Rectal smooth muscle tissue (tissue), 1 donor: Measurements from ENCODE around the gene HAAO.
A peak's percentile ranks its signal among the peaks of the same experiment; 100 is the strongest.

Experiments used
- H3K27ac ChIP-seq: one replicate; pipeline ENCODE4 v1.7.0; 2013; ENCODE audit warnings: low read depth, low read length, inconsistent platforms
- H3K27me3 ChIP-seq: one replicate; pipeline ENCODE4 v1.7.0; 2013; ENCODE audit warnings: low read length; ENCODE audit not compliant: control insufficient read depth, insufficient read depth
- H3K36me3 ChIP-seq: one replicate; pipeline ENCODE4 v1.7.0; 2013; ENCODE audit warnings: low read length; ENCODE audit not compliant: control insufficient read depth, insufficient read depth
- H3K4me1 ChIP-seq: one replicate; pipeline ENCODE4 v1.7.0; 2013; ENCODE audit warnings: low read length; ENCODE audit not compliant: control insufficient read depth, insufficient read depth
- H3K4me3 ChIP-seq: one replicate; pipeline ENCODE4 v1.7.0; 2013; ENCODE audit warnings: low read length
- H3K9ac ChIP-seq: one replicate; pipeline ENCODE4 v1.7.0; 2013; ENCODE audit warnings: low read length

The HAAO gene

DNA sequence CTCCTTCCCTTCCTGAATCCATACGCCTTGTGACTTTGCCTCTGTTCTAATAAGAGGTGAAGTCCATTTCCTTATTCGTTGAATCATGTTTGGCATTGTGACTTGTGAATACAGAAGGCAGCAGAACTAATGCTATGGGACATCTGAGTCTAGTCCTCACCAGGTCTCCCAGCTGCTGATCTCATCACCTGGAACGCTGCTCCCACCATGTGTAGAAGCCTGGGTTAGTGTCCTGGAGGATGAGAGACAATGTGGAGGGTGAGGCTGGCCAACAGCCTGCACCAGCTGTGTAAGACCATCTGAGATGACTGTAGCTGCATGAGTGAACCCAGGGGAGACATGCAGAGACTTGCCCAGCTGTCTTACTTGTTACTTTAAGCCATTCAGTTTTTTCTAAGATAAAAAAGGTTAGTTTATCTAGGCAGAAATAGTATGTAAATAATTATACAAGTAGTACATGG lies 3.5 kb upstream of the HAAO start:
- Histone ChIP-seq H3K9ac (no peak overlapping the region), H3K4me3 (no peak overlapping the region), H3K36me3 (no peaks in the 10 kb centered on the region), H3K27ac (no peak overlapping the region), H3K4me1 (no peaks in the 10 kb centered on the region), H3K27me3 (no peaks in the 10 kb centered on the region)

- Histone ChIP-seq H3K36me3 (no peaks in the 10 kb centered on the region), H3K9ac (no peak overlapping the region), H3K4me1 (no peaks in the 10 kb centered on the region), H3K4me3 (no peak overlapping the region), H3K27me3 (no peaks in the 10 kb centered on the region), H3K27ac (no peak overlapping the region)
These were observed 2.9 kb upstream of the HAAO start for GRCh38 chr2:42795275-42795674.

- Histone ChIP-seq H3K4me1 (peaks cover 2% of the 10 kb centered on the region), H3K4me3 (no peak overlapping the region), H3K27ac (no peak overlapping the region), H3K36me3 (no peaks in the 10 kb centered on the region), H3K9ac (no peak overlapping the region), H3K27me3 (no peaks in the 10 kb centered on the region)
These were observed 2.1 kb upstream of the HAAO start for GRCh38 chr2:42794271-42795046.

GRCh38 chr2:42793334-42794270 lies 1.2 kb upstream of the HAAO start:
- Histone ChIP-seq H3K27ac (no peak overlapping the region), H3K9ac (peak overlapping the region; percentile 35), H3K4me3 (peak overlapping the region; percentile 83), H3K27me3 (no peaks in the 10 kb centered on the region), H3K4me1 (peaks cover 2% of the 10 kb centered on the region), H3K36me3 (no peaks in the 10 kb centered on the region)

GRCh38 chr2:42792087-42792582 lies 248 bp downstream of the HAAO start:
- H3K4me1 ChIP-seq: peaks cover 2% of the 10 kb centered on the region
- H3K27me3 ChIP-seq: no peaks in the 10 kb centered on the region
- H3K36me3 ChIP-seq: no peaks in the 10 kb centered on the region
- H3K27ac ChIP-seq: peak overlapping the region; percentile 64
- H3K4me3 ChIP-seq: peak overlapping the region; percentile 83
- H3K9ac ChIP-seq: peak overlapping the region; percentile 4

GRCh38 chr2:42791606-42792005 lies 777 bp downstream of the HAAO start:
- Histone ChIP-seq H3K9ac (no peak overlapping the region), H3K4me3 (peak overlapping the region; percentile 83), H3K27ac (peak overlapping the region; percentile 64), H3K4me1 (peaks cover 2% of the 10 kb centered on the region), H3K36me3 (no peaks in the 10 kb centered on the region), H3K27me3 (no peaks in the 10 kb centered on the region)

DNA sequence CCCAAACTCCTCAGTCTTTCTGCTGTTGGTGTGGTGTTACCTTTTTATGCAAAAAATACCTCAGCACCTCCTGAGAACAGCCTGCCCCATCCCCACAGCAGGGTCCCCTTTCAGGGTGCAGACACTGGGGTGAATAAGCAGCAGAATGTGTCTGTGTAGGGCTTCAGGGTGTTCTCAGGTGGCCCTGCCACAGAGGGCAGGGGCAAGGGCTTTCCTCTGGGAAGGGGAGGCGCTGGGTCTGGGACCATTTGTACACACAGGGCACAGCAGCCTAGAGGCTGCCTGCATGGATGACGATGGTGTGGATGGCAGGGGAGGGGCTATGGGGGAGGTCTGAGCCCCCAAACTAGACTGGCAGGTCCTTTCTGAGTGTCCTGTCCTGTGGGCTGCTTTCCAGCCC lies 2.6 kb downstream of the HAAO start:
- Histone ChIP-seq H3K9ac (no peak overlapping the region), H3K4me3 (no peak overlapping the region), H3K27me3 (no peaks in the 10 kb centered on the region), H3K36me3 (no peaks in the 10 kb centered on the region), H3K27ac (no peak overlapping the region), H3K4me1 (peaks cover 2% of the 10 kb centered on the region)

GRCh38 chr2:42788882-42789281 lies 3.5 kb downstream of the HAAO start:
- H3K36me3 ChIP-seq: no peaks in the 10 kb centered on the region
- no peaks in the 10 kb centered on the region for H3K27me3 ChIP-seq
- no peak overlapping the region for H3K4me3 ChIP-seq
- no peak overlapping the region for H3K27ac ChIP-seq
- H3K4me1 ChIP-seq: peaks cover 2% of the 10 kb centered on the region
- no peak overlapping the region for H3K9ac ChIP-seq

DNA sequence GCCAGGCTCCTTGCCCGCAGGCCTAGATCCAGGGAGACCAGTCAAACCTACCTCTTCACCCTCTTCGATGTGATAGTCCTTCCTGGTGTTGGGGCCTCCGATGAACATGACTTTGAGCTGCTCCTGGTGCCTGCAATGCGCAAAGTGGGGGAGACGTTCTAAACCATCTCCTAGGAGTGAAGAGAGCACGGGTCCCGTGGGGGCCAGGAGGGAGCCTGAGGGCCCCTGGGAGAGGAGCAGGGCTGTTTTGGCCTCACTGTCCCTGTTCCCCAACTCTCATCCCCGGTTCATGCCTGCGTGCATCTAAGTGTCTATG lies 3.9 kb downstream of the HAAO start:
- no peak overlapping the region for H3K27ac ChIP-seq
- no peaks in the 10 kb centered on the region for H3K27me3 ChIP-seq
- no peaks in the 10 kb centered on the region for H3K36me3 ChIP-seq
- H3K4me3 ChIP-seq: no peak overlapping the region
- no peak overlapping the region for H3K9ac ChIP-seq
- peaks cover 2% of the 10 kb centered on the region for H3K4me1 ChIP-seq

- Histone ChIP-seq H3K4me3 (no peak overlapping the region), H3K27ac (no peak overlapping the region), H3K27me3 (no peaks in the 10 kb centered on the region), H3K9ac (no peak overlapping the region), H3K4me1 (peaks cover 2% of the 10 kb centered on the region), H3K36me3 (no peaks in the 10 kb centered on the region)
These were observed 4.5 kb downstream of the HAAO start for GRCh38 chr2:42787788-42788477.

DNA sequence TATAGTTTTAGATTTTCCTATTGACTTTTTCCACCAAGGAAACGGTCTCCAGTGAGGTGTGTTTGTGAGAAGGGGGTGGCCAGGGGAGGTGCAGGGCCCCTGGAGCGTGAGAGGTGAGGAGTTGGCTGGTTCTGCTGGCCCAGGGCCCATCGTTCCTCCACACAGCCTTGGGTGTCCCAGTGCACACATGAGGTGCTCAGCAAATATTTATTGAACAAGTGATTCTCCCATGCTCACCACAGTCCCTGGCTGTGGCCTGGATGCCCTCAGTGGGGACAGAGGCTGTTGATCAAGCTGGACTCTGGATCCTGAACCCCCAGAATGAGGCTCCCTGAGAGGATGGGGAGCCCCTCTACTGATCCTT lies 5.0 kb downstream of the HAAO start:
- peaks cover 2% of the 10 kb centered on the region for H3K4me1 ChIP-seq
- no peaks in the 10 kb centered on the region for H3K36me3 ChIP-seq
- H3K27ac ChIP-seq: no peak overlapping the region
- no peak overlapping the region for H3K4me3 ChIP-seq
- H3K27me3 ChIP-seq: no peaks in the 10 kb centered on the region
- H3K9ac ChIP-seq: no peak overlapping the region
